K562 (cell line): ENCODE measurements around the gene PRPH2. TPM values are rescaled to one million over a fixed set of nuclear protein-coding genes. Genes with fewer than 3 reads are reported as not detected.

Experiments used
- ASH1L ChIP-seq: fragments of 450-650 bp; IDR thresholded peaks from 2 replicates; pipeline ENCODE4 v1.6.1; 2018; ENCODE audit warnings: borderline replicate concordance, mild to moderate bottlenecking, low read depth; ENCODE audit not compliant: partially characterized antibody
- HCFC1 ChIP-seq: IDR thresholded peaks from 2 replicates; pipeline ENCODE4 v1.6.1; 2012; ENCODE audit warnings: low read depth, low read length, improper control_type of control experiment
- MAFK ChIP-seq: IDR thresholded peaks from 2 replicates; pipeline ENCODE4 v1.6.1; 2011; ENCODE audit warnings: low read length, improper control_type of control experiment
- MEF2A ChIP-seq: IDR thresholded peaks from 2 replicates; pipeline ENCODE4 v1.6.1; 2011; ENCODE audit warnings: low read depth, mild to moderate bottlenecking, low read length, moderate library complexity; ENCODE audit not compliant: control insufficient read depth
- NR4A1 ChIP-seq, 2 experiments: fragments of 250-450 bp in 1 of 2; fragments of 450-650 bp in 1 of 2; sonication (Bioruptor Pico) in 1 of 2; IDR thresholded peaks; 2 replicates each; pipeline versions ENCODE4 v1.4.0 to v1.6.1; 2016 to 2020; ENCODE audit warnings: mild to moderate bottlenecking in 2 of 2, missing compliant biosample characterization in 1 of 2, missing genetic modification characterization in 1 of 2, moderate library complexity in 1 of 2
- ZNF717 ChIP-seq: fragments of 250-450 bp; sonication (Bioruptor Pico); IDR thresholded peaks from 2 replicates; pipeline ENCODE4 v1.5.0; 2021
- polyA plus RNA-seq, 8 experiments: library from polyadenylated mRNA; depleted of rRNA in 4 of 8; stranded (reverse) in 5 of 8; unstranded in 3 of 8; fragments of >200 nt; fragmentation: Nextera tagmentation in 2 of 8; fragmentation: Illumina TruSeq in 1 of 8; extraction: Ambion mirVana in 2 of 8; extraction: Trizol in 1 of 8; gene quantifications; 2 replicates each; pipeline versions ENCODE4 v1.2.1 to v1.2.3, GENCODE V29; 2011 to 2014; ENCODE audit warnings: inconsistent platforms in 1 of 8, missing spikeins in 1 of 8
- total RNA-seq, 7 experiments: library from RNA; depleted of rRNA in 6 of 7; stranded (reverse); fragments of >200 nt in 6 of 7; fragmentation: Illumina TruSeq in 2 of 7; extraction: Trizol in 2 of 7; gene quantifications; 2 replicates each; pipeline versions ENCODE4 v1.2.1 to v1.2.3, GENCODE V29; 2011 to 2021; ENCODE audit warnings: low replicate concordance in 1 of 7
- TF ChIP-seq, protein P1 (sequence below): fragments of 450-650 bp; IDR thresholded peaks from 2 replicates; pipeline ENCODE4 v1.6.1; 2016; ENCODE audit warnings: mild to moderate bottlenecking, moderate library complexity
- TF ChIP-seq, protein P2 (sequence below): IDR thresholded peaks from 2 replicates; pipeline ENCODE4 v1.6.1; 2011; ENCODE audit warnings: borderline replicate concordance, low read depth, mild to moderate bottlenecking, moderate library complexity, low read length; ENCODE audit not compliant: insufficient read depth, poor library complexity, severe bottlenecking
- TF ChIP-seq, protein P3 (sequence below): IDR thresholded peaks from 3 replicates; pipeline ENCODE4 v1.6.1; 2011; ENCODE audit warnings: borderline replicate concordance, mild to moderate bottlenecking, moderate library complexity; ENCODE audit not compliant: insufficient read length; ENCODE audit errors: extremely low read depth

PRPH2 gene
- total and polyA plus RNA-seq, 9 of the 15 experiments (the other 6 are each of a cell fraction or from before 2014, with no cell fraction given) = 0.03 to 0.11 (median 0.03) TPM; not detected in 5

DNA sequence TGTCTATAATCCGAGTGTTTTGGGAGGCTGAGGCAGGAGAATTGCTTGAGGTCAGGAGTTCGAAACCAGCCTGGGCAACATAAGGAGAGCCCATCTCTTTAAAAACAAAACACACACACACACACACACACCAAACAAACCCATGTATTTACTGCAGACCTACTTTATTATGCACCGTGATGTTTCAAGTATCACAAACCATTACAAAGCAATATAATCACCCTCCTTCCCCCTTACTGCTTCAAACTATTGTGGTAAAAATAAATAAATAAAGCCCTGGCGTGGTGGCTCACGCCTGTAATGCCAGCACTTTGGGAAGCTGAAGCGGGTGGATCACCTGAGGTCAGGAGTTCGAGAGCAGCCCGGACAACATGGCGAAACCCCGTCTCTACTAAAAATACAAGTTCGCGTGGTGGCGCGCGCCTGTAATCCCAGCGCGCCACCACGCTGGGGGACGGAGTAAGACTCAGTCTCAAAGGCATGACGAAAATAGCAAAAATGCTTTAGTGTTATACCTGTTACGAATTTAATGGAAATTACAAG is 22.0 kb upstream of the PRPH2 start (continued):
- TF ChIP-seq, protein P1, sequence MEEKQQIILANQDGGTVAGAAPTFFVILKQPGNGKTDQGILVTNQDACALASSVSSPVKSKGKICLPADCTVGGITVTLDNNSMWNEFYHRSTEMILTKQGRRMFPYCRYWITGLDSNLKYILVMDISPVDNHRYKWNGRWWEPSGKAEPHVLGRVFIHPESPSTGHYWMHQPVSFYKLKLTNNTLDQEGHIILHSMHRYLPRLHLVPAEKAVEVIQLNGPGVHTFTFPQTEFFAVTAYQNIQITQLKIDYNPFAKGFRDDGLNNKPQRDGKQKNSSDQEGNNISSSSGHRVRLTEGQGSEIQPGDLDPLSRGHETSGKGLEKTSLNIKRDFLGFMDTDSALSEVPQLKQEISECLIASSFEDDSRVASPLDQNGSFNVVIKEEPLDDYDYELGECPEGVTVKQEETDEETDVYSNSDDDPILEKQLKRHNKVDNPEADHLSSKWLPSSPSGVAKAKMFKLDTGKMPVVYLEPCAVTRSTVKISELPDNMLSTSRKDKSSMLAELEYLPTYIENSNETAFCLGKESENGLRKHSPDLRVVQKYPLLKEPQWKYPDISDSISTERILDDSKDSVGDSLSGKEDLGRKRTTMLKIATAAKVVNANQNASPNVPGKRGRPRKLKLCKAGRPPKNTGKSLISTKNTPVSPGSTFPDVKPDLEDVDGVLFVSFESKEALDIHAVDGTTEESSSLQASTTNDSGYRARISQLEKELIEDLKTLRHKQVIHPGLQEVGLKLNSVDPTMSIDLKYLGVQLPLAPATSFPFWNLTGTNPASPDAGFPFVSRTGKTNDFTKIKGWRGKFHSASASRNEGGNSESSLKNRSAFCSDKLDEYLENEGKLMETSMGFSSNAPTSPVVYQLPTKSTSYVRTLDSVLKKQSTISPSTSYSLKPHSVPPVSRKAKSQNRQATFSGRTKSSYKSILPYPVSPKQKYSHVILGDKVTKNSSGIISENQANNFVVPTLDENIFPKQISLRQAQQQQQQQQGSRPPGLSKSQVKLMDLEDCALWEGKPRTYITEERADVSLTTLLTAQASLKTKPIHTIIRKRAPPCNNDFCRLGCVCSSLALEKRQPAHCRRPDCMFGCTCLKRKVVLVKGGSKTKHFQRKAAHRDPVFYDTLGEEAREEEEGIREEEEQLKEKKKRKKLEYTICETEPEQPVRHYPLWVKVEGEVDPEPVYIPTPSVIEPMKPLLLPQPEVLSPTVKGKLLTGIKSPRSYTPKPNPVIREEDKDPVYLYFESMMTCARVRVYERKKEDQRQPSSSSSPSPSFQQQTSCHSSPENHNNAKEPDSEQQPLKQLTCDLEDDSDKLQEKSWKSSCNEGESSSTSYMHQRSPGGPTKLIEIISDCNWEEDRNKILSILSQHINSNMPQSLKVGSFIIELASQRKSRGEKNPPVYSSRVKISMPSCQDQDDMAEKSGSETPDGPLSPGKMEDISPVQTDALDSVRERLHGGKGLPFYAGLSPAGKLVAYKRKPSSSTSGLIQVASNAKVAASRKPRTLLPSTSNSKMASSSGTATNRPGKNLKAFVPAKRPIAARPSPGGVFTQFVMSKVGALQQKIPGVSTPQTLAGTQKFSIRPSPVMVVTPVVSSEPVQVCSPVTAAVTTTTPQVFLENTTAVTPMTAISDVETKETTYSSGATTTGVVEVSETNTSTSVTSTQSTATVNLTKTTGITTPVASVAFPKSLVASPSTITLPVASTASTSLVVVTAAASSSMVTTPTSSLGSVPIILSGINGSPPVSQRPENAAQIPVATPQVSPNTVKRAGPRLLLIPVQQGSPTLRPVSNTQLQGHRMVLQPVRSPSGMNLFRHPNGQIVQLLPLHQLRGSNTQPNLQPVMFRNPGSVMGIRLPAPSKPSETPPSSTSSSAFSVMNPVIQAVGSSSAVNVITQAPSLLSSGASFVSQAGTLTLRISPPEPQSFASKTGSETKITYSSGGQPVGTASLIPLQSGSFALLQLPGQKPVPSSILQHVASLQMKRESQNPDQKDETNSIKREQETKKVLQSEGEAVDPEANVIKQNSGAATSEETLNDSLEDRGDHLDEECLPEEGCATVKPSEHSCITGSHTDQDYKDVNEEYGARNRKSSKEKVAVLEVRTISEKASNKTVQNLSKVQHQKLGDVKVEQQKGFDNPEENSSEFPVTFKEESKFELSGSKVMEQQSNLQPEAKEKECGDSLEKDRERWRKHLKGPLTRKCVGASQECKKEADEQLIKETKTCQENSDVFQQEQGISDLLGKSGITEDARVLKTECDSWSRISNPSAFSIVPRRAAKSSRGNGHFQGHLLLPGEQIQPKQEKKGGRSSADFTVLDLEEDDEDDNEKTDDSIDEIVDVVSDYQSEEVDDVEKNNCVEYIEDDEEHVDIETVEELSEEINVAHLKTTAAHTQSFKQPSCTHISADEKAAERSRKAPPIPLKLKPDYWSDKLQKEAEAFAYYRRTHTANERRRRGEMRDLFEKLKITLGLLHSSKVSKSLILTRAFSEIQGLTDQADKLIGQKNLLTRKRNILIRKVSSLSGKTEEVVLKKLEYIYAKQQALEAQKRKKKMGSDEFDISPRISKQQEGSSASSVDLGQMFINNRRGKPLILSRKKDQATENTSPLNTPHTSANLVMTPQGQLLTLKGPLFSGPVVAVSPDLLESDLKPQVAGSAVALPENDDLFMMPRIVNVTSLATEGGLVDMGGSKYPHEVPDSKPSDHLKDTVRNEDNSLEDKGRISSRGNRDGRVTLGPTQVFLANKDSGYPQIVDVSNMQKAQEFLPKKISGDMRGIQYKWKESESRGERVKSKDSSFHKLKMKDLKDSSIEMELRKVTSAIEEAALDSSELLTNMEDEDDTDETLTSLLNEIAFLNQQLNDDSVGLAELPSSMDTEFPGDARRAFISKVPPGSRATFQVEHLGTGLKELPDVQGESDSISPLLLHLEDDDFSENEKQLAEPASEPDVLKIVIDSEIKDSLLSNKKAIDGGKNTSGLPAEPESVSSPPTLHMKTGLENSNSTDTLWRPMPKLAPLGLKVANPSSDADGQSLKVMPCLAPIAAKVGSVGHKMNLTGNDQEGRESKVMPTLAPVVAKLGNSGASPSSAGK = 0 out of 2 replicates have a peak, but pooled peaks have one; percentile 12
- TF ChIP-seq HCFC1 = no peak
- no peak for TF ChIP-seq MAFK
- peak; percentile 47; the same call in 1 of the 2 replicates for TF ChIP-seq MEF2A
- TF ChIP-seq ASH1L = no peak
- TF ChIP-seq, protein P2, sequence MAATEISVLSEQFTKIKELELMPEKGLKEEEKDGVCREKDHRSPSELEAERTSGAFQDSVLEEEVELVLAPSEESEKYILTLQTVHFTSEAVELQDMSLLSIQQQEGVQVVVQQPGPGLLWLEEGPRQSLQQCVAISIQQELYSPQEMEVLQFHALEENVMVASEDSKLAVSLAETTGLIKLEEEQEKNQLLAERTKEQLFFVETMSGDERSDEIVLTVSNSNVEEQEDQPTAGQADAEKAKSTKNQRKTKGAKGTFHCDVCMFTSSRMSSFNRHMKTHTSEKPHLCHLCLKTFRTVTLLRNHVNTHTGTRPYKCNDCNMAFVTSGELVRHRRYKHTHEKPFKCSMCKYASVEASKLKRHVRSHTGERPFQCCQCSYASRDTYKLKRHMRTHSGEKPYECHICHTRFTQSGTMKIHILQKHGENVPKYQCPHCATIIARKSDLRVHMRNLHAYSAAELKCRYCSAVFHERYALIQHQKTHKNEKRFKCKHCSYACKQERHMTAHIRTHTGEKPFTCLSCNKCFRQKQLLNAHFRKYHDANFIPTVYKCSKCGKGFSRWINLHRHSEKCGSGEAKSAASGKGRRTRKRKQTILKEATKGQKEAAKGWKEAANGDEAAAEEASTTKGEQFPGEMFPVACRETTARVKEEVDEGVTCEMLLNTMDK = no peak
- TF ChIP-seq, protein P3, sequence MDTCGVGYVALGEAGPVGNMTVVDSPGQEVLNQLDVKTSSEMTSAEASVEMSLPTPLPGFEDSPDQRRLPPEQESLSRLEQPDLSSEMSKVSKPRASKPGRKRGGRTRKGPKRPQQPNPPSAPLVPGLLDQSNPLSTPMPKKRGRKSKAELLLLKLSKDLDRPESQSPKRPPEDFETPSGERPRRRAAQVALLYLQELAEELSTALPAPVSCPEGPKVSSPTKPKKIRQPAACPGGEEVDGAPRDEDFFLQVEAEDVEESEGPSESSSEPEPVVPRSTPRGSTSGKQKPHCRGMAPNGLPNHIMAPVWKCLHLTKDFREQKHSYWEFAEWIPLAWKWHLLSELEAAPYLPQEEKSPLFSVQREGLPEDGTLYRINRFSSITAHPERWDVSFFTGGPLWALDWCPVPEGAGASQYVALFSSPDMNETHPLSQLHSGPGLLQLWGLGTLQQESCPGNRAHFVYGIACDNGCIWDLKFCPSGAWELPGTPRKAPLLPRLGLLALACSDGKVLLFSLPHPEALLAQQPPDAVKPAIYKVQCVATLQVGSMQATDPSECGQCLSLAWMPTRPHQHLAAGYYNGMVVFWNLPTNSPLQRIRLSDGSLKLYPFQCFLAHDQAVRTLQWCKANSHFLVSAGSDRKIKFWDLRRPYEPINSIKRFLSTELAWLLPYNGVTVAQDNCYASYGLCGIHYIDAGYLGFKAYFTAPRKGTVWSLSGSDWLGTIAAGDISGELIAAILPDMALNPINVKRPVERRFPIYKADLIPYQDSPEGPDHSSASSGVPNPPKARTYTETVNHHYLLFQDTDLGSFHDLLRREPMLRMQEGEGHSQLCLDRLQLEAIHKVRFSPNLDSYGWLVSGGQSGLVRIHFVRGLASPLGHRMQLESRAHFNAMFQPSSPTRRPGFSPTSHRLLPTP = no peak
- no peak for TF ChIP-seq NR4A1 (CRISPR knock-in tag; IDR thresholded peaks at IDR 0.05)
- no peak for TF ChIP-seq NR4A1 (tag; IDR thresholded peaks at IDR 0.05)
- TF ChIP-seq ZNF717 = no peak
